ENCODE data around the gene ALDH16A1. TPM values are rescaled to one million over a fixed set of nuclear protein-coding genes. Genes with fewer than 3 reads are reported as not detected.
"Not testable (repeated sequence)": the region's sequence is repeated elsewhere in the genome, so short reads cannot be mapped to it uniquely, and the experiment has no call there.

Gene ALDH16A1
- total and polyA plus RNA-seq, 2 of the 8 experiments (the other 6 are each of a cell fraction or from before 2014, with no cell fraction given), result 30.5 to 34.3 TPM

DNA sequence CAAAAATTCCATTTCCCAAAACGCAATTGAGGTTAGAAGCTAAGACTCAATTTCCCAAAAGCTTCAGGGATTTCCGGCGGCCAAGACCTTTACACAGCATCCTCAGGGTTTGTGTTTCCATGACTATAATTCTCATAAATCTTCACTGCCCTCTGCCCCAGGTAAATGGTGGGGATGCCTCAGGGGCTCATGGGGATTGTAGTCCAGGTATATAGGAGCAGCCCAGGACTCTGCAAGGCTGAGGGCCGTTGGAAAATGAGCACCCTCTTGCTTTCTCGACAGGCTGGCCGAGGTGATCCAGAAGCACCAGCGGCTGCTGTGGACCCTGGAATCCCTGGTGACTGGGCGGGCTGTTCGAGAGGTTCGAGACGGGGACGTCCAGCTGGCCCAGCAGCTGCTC lies 6.4 kb downstream of the ALDH16A1 start (continued):
- TF ChIP-seq RNF2 (IDR thresholded peaks at IDR 0.05; ENCODE audit: borderline replicate concordance, low read depth, low read length, missing control alignments, poor library complexity, severe bottlenecking), result no peak
- TF ChIP-seq CEBPB (IDR thresholded peaks at IDR 0.05; ENCODE audit: low read depth, low read length), result no peak
- no peak for TF ChIP-seq EP300 (IDR thresholded peaks at IDR 0.05; ENCODE audit: borderline replicate concordance in 1 of 2, low read depth in 2 of 2, low read length in 2 of 2)
- no peak for TF ChIP-seq RFX5 (IDR thresholded peaks at IDR 0.05; ENCODE audit: borderline replicate concordance, low read depth, low read length)
- no peak for TF ChIP-seq EGR1 (IDR thresholded peaks at IDR 0.05; ENCODE audit: borderline replicate concordance, low read depth, low read length)
- no peak for TF ChIP-seq PHF8 (conservative IDR thresholded peaks at IDR 0.05; ENCODE audit: low read depth, low read length)
- TF ChIP-seq ASH2L (IDR thresholded peaks at IDR 0.05; ENCODE audit: low read length), result no peak
- TF ChIP-seq POLR2A (IDR thresholded peaks at IDR 0.05; ENCODE audit: control extremely low read depth in 1 of 2, low read depth in 2 of 2, low read length in 2 of 2), result no peak

DNA sequence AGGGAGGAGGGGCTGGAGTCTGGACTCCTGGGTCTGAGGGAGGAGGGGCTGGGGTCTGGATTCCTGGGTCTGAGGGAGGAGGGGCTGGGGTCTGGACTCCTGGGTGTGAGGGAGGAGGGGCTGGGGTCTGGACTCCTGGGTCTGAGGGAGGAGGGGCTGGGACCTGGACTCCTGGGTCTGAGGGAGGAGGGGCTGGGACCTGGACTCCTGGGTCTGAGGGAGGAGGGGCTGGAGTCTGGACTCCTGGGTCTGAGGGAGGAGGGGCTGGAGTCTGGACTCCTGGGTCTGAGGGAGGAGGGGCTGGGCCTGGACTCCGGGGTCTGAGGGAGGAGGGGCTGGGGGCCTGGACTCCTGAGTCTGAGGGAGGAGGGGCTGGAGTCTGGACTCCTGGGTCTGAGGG lies 8.1 kb downstream of the ALDH16A1 start:
- DNase-seq (ENCODE audit: low read depth in 1 of 2, low spot score in 2 of 2); H4K8ac ChIP-seq (ENCODE audit: extremely low read depth, insufficient read depth, low read length); H2AK5ac ChIP-seq (ENCODE audit: low read depth, low read length); H2BK20ac ChIP-seq (ENCODE audit: low read length); H3K79me1 ChIP-seq (ENCODE audit: low read depth, low read length); H3K4me2 ChIP-seq (ENCODE audit: insufficient read depth in 1 of 2, low read depth in 2 of 2, low read length in 2 of 2); H4K91ac ChIP-seq (replicated peaks; ENCODE audit: insufficient read length, low read length); POLR2A ChIA-PET (ENCODE audit: partially characterized antibody); H2BK5ac ChIP-seq (ENCODE audit: low read depth, low read length); H3K9me3 ChIP-seq (ENCODE audit: insufficient read depth in 2 of 2, low read depth in 1 of 2, low read length in 1 of 2); H3K56ac ChIP-seq (replicated peaks; ENCODE audit: insufficient read length, low read depth, low read length); H2BK15ac ChIP-seq (ENCODE audit: low read length); H3K4me1 ChIP-seq (replicated peaks in 1 of 4; ENCODE audit: control insufficient read depth in 3 of 4, insufficient read depth in 4 of 4, low read length in 3 of 4); H2BK12ac ChIP-seq (ENCODE audit: low read depth, low read length); H3K14ac ChIP-seq (ENCODE audit: insufficient read length); H4K5ac ChIP-seq (ENCODE audit: insufficient read length, low read depth, low read length); H3K27me3 ChIP-seq (replicated peaks in 1 of 4; ENCODE audit: control insufficient read depth in 3 of 4, extremely low read depth in 1 of 4, insufficient read depth in 3 of 4, low read length in 3 of 4); H3K23ac ChIP-seq (ENCODE audit: insufficient read length); H2BK120ac ChIP-seq (replicated peaks; ENCODE audit: low read depth, low read length); H4K20me1 ChIP-seq (replicated peaks in 1 of 2; ENCODE audit: control insufficient read depth in 1 of 2, insufficient read depth in 2 of 2, low read length in 2 of 2); H3K9ac ChIP-seq (replicated peaks in 1 of 4; ENCODE audit: extremely low read depth in 1 of 4, low read depth in 3 of 4, low read length in 3 of 4); FAIRE-seq; H3K4me3 ChIP-seq (ENCODE audit: extremely low read depth in 1 of 4, insufficient read depth in 2 of 4, low read depth in 3 of 4, low read length in 4 of 4); H3K4ac ChIP-seq (replicated peaks; ENCODE audit: insufficient read length, low read depth, low read length); H3K18ac ChIP-seq (ENCODE audit: extremely low read depth, low read length); H2AFZ ChIP-seq (ENCODE audit: low read length); H3K27ac ChIP-seq (ENCODE audit: low read depth, low read length); H3K23me2 ChIP-seq (ENCODE audit: low read depth, low read length); H3K79me2 ChIP-seq (ENCODE audit: control insufficient read depth in 1 of 2, insufficient read depth in 2 of 2, low read length in 2 of 2): not testable (repeated sequence)
- CTCF ChIA-PET (ENCODE audit: partially characterized antibody), result interaction anchor here (4.8 kb wide), 1 partner anchor 11 kb away, joined by 28 read pairs; the partner anchor contains the start of gene FLT3LG
- no CpG with 5 or more reads among the region's 1 CpG for WGBS, 2 experiments (ENCODE audit: extremely low coverage in 1 of 2, insufficient coverage in 1 of 2, insufficient read length in 1 of 2, insufficient replicate concordance in 2 of 2, low coverage in 1 of 2, low lambda C conversion rate in 2 of 2, missing lambda C conversion rate in 1 of 2)
- peaks cover 0 to 12% (median 4%) of the 10 kb centered on the region in 4 experiments; a peak in 4 of 8 replicates for H3K36me3 ChIP-seq (ENCODE audit: control insufficient read depth in 2 of 4, insufficient read depth in 4 of 4, low read length in 3 of 4)

All from H1 (cell line).